GM21367 (cell line): ENCODE measurements around the gene NAA25.
"Not testable (repeated sequence)": the region's sequence is repeated elsewhere in the genome, so short reads cannot be mapped to it uniquely, and the experiment has no call there.

ENCODE experiments used
- ATAC-seq: cut with Tn5 transposase; IDR thresholded peaks from one replicate; pipeline ENCODE4 v1.9.1; 2021; ENCODE audit not compliant: unreplicated experiment

NAA25 gene

DNA sequence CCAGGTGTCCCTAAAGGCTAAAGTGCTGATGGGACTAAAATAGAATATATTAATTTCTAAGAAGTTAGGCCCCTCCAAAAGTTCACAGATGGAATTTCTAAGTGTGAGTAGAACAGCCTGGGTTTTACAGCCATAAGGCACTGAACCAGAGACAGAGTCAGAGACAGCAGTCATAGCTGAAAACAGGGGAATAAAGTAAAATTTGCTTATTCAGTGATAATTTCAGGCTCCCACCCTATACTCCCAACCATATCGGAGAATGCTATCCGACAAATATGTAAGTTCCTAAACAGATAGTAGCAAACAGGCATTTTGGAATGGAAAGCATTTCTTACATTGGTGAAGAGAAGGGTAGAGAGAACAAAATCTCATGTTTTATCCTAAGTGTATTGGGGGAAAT is 45.3 kb downstream of the NAA25 start:
- no peak for ATAC-seq

DNA sequence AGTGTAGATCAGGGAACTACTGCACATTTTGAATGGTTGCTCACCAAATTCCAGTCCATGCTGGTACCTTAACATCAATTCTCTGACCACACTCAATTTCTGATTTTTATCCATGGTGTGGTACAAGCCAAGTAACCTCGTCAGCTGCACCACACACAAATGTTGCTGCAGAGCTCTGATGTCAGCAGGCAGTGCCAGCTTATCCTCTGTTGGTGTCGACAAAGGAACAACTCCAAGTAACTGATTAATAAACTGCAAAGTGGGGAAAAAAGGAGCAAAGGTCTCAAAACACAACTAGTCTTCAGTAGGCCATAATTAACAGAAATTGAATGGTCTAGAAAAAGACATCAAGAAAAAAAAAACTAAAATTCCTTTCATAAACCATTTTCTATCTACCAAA is 47.4 kb downstream of the NAA25 start:
- ATAC-seq: no peak

DNA sequence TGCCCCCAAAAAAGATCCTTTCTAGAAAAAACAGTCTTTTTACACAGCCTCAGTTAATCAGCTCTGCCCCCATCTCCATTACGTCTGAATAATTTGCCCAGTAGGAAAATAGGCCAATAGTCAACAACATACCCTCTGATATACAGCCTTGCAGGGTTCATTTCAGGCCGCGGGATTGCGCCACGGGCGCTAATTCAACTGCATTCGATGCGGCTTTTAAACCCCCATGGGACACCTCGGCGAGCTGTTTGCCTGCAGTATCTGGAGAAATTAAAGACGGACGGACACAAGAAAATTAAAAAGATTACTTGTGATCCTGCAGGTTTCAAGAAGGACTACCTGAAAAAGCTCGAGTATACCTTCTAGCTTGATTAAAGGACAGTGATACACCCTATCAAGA is 59.2 kb downstream of the NAA25 start:
- ATAC-seq: no peak

DNA sequence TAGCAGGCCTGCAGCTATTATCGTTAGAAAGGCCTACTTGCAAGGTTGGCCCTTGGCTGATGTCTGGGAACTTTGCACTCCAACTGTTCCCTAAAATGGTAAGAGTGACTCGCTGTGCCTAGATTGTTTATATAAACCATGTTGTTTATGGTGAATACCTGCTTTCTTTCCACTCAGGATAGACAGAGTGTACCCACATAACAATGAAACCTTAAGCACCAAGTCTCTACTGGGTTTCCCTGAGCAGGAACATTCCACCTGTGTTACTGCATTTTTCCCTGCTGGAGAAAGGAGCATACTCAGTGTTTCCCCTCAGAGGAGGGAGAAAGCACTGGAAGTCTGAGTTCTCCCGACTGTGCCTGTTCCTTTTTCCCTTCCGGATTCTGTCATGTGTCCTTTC is 62.6 kb downstream of the NAA25 start:
- ATAC-seq: no peak

DNA sequence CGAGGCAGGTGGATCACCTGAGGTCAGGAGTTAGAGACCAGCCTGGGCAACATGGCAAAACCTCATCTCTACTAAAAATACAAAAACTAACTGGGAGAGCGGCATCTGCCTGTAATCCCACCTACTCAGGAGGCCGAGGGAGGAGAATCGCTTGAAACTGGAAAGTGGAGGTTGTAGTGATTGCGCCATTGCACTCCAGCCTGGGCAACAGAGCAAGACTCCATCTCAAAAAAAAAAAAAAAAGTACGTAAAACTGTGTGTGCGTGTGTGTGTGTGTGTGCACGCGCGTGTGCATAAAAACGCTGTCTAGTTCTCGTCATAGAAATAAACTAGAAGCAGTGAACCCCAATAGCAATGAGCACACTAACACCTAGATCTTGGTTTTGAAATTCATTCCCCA is 72.0 kb downstream of the NAA25 start:
- not testable (repeated sequence) for ATAC-seq

DNA sequence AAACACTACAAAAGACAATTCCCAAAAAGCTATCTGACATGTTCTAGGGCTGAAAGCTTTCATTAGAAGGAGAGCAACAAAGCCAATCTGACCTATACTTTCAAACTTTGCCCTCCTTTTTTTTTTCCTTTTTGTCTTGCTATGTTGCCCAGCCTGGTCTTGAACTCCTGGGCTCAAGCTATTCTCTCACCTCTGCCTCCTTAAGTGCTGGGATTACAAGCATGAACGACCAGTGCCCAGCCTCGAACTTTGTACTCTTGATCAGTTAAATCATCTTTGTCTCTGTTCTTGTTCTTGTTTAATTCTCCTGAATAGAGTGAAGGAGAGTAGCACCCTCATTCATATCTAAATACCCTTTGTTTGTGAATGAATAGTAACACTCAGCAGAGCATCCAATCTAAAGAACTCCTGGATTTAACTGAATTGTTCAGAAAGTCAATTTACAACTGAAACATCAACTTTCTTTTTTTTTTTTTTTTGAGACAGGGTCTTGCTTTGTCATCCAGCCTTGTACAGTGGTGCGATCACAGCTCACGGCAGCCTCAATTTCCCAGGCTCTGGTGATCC is 73.3 kb downstream of the NAA25 start:
- no peak for ATAC-seq

DNA sequence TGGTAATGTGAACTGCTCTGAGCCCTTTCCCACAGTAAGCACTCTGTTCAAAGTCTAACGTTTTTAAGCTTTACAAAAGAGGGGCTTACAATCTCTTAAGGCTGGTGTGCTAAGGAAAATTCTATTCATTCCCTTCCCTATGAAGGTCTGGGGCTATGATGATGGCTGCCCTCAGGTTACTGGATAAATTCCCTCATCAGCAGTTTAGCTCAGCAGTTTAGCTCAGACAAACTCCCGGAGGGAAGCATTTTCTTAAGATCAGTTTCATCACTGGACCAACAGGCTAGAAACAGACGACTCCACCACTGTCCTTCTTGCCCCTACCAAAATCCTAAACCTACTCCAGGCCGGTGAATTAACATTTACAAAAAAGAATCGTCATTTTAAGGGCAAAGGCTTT is 76.3 kb downstream of the NAA25 start:
- no peak for ATAC-seq

DNA sequence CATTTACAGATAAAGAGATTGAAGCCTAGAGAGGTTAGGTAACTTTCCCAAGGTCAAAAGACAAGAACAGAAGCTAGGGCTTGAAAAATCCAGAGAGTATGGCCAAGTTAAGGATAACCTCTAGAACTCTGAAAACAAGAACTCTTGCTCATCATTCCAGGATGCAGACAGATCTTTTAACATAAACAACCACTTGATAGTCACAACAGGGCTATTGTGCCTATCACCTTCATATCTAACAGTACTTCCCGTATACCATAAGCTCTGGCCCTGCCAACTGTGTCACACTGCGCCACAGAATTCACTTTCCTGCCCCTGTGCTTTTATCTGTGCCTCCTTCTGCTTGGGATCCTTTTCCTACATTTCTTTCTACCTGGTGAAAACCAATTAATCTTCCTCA is 77.1 kb downstream of the NAA25 start:
- no peak for ATAC-seq

DNA sequence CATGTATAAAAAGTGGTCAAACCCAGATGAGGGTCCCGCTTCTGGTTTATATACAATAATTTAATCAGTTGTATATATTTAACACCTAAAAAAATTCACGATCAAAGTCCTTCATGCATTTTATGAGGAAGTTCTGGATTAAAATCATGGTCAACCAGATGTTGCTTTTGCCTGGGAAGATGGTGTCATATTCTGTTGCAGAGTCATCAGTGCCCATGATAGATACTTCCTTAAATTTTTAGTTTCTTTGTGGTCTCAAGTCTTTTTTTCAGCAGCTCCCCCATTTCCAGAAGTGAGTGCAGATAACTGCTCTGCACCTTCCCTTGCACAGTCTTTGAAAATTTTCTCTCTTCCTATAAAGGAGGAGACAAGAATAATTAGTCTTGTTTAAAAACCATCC is 79.3 kb downstream of the NAA25 start:
- ATAC-seq: no peak

DNA sequence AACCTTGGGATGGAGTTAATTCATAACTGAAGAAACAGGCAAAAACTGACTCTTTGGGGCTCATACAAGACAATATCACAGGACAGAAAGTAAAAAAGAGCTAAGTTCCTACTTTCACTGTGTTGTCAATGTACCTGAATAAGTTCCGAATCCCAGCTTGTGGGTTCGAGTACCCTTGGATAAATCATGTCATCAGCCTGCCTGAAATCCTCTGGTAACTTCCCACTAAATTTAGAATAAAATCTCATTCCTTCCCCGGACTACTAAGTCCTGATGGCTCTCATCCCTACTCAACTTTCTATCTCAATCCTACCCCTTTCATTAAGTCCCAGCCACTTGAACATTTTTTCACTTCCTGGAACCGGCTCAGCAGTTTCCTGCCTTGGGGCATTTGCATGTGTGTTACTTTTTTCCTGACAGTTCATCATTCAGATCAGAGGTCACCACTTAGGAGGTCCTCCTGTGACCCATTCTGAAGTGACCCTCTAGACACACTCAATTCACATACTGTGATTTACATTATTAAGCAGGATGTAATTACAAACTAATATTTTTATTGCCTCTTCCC is 82.7 kb downstream of the NAA25 start:
- no peak for ATAC-seq

DNA sequence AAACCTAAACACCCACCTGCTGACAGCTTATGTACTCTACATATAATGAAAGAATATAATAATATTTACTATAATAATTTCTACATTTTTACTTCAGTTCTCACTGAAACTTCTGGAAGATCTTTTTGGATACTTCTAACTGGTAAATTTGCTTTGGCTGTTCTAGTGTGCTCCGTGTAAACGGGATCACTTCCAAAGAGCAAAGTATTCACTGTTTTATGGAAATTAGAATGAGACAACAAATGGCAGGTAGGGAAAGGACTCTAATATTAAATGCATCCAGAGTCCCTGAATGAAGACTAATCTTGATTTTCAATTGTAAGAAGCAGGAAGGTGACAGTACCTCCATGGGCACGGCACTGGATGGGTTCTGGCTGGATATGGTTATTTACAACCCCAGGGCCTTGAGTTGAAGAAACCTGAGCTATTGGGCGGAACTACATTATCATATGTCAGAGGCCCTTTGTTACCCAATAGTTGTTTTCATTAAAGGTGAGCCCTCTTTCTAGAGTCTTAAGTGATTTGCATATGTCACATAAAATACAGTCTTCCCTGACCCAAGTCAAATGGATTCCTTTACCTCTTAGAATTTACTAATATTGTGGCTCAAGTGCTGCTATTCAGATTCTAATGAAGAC is 84.7 kb downstream of the NAA25 start:
- ATAC-seq: no peak

DNA sequence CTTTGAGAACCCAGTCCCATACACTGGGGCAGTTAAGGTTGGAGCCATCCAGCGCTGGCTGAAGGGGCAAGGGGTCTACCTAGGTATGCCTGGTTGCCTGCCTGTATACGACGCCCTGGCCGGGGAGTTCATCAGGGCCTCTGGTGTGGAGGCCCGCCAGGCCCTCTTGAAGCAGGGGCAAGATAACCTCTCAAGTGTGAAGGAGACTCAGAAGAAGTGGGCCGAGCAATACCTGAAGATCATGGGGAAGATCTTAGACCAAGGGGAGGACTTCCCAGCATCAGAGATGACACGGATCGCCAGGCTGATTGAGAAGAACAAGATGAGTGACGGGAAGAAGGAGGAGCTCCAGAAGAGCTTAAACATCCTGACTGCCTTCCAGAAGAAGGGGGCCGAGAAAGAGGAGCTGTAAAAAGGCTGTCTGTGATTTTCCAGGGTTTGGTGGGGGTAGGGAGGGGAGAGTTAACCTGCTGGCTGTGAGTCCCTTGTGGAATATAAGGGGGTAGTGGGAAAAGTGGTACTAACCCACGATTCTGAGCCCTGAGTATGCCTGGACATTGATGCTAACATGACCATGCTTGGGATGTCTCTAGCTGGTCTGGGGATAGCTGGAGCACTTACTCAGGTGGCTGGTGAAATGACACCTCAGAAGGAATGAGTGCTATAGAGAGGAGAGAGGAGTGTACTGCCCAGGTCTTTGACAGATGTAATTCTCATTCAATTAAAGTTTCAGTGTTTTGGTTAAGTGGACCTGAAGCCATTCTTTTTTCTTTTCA is 86.2 kb downstream of the NAA25 start:
- ATAC-seq: no peak

DNA sequence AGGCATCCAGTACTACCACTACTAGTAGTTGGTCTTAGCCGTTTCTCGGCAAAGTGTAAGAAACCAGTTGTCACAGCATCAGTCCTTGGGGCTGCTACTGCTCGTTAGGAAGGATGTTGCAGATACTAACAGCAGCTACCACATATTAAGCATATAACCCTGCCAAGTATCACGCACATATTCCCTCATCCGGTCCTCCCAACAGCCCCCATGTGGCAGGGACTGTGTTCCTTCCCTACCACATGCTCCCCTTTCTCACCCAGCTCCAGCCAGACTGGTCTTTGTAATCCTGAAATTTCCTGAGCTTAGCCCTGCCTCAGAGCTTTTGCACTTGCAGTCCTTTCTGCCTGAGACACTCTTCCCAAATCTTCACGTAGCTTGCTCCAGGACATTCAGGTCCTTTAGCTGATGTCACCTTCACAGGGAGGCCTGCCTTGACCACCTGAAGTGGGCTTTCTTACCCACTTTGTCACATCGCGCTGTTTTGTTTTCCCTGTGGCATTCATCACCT is 87.6 kb downstream of the NAA25 start:
- ATAC-seq: no peak

DNA sequence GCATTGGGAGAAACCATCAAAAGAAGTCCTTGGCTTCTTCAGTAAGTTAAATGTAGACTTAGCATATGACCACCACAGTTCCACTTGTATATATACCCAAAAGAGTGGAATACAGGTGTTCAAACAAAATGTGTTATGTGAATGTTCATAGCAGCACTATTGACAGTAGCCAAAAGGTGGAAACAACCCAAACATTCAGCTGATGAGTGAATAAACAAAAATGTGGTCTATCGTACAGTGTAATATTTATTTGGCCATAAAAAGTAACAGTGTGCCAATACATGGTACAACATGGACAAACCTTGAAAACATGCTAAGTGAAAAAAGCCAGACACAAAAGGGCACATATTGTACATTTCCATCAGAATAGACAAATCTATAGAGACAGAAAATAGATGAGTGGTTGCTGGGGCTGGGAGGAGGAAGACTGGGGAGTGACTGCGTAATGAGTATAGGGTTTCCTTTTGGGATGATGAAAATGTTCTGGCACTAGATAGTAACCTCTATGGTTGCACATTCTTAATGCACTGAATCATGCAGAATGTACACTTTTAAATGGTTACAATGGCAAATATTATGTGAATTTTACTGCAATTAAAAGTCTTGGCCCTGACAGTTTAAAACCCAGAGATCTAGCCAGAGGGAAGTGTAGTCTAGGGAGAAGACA is 89.9 kb downstream of the NAA25 start:
- no peak for ATAC-seq

DNA sequence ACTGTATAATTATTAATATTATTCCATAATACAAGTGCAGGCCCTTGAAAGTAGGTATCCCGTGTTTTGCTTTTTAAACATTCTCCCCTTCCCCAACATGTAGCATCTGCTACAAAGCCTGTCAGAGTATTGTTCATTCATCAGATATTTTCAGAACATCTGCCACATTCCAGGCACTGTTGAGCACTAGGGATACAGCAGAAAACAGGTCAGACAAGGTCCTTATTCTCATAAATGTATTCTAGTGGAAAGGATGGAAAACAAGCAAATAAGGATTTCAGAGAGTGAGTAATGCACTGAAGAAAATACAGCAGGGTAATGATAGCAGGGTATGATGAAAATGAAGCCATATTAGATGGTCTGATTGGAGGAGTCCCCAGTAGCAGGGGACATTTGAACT is 91.5 kb downstream of the NAA25 start:
- no peak for ATAC-seq

DNA sequence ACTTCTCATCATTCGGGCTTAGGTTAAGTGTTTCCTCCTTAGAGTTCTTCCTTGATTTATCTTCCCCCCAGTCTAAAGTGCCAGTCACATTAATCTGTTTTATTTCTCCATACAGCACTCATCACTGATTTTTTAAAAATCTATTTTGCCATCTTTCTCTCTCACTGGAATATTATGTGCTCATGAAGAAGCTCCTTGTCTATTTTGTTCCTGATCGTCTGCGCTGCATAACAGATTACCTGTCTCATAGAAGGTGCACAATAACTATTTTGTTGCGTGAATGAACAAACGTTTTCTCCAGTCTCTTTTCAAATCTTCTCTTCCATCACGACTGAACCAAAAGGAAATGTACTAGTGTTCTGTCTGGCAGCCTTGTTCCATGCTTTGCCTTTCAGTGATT is 92.6 kb downstream of the NAA25 start:
- ATAC-seq: no peak

DNA sequence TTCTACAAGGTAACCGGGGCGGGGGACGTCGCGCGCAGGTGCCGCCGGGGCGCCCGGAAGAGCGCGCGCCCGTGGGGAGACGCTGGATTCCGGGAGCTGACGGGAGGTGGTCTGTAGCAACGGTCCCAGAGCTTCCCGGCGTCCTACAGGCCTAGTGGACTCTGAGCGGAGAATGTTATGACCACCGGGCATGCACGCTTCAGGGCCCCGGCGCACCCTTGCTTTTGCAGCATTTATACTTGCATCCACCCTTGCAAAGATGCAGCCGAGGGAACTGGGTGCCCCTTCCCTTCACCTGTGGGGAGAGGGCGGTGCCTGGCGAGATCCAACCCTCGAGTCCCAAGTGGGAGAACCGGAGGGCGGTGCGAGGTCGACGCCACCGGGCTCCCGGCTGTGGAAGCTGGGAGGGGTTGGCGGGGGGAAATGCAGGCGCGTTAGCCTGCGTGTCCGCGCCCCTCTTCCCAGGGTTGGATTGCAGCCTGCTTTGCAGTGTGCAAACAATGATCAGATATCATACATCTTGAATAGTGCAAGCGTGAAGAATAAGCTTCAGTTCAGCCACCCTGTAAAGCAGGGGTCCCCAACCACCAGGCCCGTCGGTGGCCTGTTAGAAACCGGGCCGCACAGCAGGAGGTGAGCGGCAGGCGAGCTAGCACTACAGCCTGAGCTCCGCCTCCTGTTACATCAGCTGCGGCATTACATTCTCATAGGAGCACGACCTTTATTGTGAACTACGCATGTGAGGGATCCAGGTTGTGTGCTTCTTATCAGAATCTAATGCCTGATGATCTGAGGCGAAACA is 94.8 kb downstream of the NAA25 start:
- ATAC-seq: peak; percentile 3

DNA sequence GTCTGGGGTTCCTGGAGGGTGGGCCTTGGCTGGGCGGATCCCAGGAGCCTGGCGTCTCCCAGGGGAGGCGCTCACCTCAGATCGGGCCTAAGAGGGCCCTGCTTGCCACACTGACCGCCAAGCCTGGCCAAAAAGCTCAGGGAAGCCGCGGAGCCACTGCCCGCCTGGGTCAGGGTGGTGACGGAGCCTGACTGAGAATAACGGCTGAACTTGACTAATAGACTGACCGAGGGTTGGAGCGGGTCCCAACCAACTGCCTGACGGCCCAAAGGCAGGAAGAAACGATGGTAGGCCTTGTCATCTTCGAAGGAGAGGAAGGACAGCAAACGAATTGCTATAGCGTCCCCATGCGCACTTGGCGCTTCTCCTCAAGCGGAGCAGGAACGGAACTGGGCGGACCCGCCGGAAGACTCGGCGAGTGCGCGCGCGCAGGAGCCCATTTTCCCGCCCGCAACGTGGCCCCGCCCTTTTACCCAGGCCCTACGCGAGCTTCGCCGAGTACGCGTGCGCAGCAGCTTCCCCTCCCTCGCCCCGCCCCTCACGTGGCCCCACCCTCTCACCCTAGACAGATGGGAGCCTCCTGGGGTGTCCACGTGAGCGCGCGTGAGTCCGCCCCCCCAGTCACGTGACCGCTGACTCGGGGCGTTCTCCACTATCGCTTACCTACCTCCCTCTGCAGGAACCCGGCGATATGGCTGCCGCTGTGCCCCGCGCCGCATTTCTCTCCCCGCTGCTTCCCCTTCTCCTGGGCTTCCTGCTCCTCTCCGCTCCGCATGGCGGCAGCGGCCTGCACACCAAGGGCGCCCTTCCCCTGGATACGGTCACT is 95.6 kb downstream of the NAA25 start, which contains the start of the genes ERP29 and TMEM116:
Gene ERP29, plus strand, starts transcription at position 652 of the 826 bp plus-strand sequence. Its CDS starts 40 bp downstream, at position 692.
Gene TMEM116, minus strand, starts transcription at position 391 of the 826 bp plus-strand sequence. CDS start 7,895 bp downstream, outside the sequence.
- ATAC-seq: peak; percentile 60

DNA sequence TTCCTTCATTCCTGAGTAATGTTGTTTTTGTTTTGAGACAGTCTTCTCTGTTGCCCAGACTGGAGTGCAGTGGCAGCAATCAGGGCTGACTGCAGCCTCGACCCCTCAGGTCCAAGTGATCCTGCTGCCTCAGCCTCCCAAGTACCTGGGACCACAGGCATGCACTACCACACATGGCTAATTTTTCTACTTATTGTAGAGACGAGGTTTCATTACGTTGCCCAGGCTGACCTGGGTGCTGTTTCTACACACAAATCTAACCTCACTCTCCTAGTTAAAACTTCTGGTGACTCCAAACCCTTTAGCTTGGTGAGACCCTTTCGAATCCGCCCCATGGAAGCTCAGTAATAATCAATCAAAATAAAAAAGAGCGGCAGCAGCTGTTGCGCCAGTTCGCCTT is 96.9 kb downstream of the NAA25 start:
- ATAC-seq: no peak
